Measurements from ENCODE around the gene DSC3.

DNA sequence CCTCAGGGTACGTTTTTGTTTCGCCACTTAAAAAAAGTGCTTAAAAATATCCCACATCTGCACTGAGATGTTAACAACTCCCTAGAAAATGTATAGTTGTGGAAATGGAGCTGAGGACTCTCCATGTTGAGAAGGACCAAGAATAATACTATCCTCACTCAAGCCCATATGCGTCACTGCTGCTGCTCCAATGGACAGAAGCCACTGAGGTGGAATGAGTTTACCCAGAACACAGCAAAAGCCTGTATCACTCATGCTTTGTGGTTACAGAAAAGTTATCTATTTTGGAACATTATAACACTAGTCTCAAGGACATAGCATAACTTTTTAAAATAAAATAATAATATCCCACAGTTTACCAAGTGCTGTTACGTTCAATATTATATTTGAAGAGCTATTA is 31.9 kb downstream of the DSC3 start:
- no peak for TF ChIP-seq POLR2A (IDR thresholded peaks at IDR 0.05)
- TF ChIP-seq, protein P1, sequence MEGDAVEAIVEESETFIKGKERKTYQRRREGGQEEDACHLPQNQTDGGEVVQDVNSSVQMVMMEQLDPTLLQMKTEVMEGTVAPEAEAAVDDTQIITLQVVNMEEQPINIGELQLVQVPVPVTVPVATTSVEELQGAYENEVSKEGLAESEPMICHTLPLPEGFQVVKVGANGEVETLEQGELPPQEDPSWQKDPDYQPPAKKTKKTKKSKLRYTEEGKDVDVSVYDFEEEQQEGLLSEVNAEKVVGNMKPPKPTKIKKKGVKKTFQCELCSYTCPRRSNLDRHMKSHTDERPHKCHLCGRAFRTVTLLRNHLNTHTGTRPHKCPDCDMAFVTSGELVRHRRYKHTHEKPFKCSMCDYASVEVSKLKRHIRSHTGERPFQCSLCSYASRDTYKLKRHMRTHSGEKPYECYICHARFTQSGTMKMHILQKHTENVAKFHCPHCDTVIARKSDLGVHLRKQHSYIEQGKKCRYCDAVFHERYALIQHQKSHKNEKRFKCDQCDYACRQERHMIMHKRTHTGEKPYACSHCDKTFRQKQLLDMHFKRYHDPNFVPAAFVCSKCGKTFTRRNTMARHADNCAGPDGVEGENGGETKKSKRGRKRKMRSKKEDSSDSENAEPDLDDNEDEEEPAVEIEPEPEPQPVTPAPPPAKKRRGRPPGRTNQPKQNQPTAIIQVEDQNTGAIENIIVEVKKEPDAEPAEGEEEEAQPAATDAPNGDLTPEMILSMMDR (IDR thresholded peaks at IDR 0.05) = no peak

All from thyroid gland (tissue), 4 donors.